Breast epithelium (tissue), 3 donors: ENCODE data around the gene INHBB.

Experiments used
- POLR2A ChIP-seq: fragments of 450-650 bp; IDR thresholded peaks from one replicate; pipeline ENCODE4 v1.6.1; 2016; ENCODE audit warnings: antibody characterized with exemption, mild to moderate bottlenecking, moderate library complexity
- POLR2AphosphoS5 ChIP-seq, 3 donors: sonication (generic); formaldehyde crosslinking; IDR thresholded peaks; one replicate each; pipeline ENCODE4 v1.6.1; 2017; ENCODE audit warnings: antibody characterized with exemption in 3 of 3

GRCh38 chr2:120372816-120373215 is 26.9 kb downstream of the INHBB start:
- TF ChIP-seq POLR2A (no peak), POLR2AphosphoS5 (IDR thresholded peaks at IDR 0.05) (no peak)
